HepG2 (cell line): ENCODE results near the gene NFKBIL1. TPM values are rescaled to one million over a fixed set of nuclear protein-coding genes. Genes with fewer than 3 reads are reported as not detected.
A peak's percentile ranks its signal among the peaks of the same experiment; 100 is the strongest.

Experiments
- BHLHE40 ChIP-seq: IDR thresholded peaks from 2 replicates; pipeline ENCODE4 v1.6.1; 2011; ENCODE audit warnings: low read length, improper control_type of control experiment
- BRD4 ChIP-seq: sonication (generic); formaldehyde crosslinking; IDR thresholded peaks from 2 replicates; pipeline ENCODE4 v1.4.0; 2020; ENCODE audit warnings: missing genetic modification reagents
- HOXA9 ChIP-seq: sonication (generic); formaldehyde crosslinking; IDR thresholded peaks from 2 replicates; pipeline ENCODE4 v1.8.1; 2022; ENCODE audit warnings: missing genetic modification reagents, mild to moderate bottlenecking, moderate library complexity, borderline replicate concordance
- KDM2A ChIP-seq: sonication (generic); formaldehyde crosslinking; IDR thresholded peaks from 2 replicates; pipeline ENCODE4 v1.4.0; 2020; ENCODE audit warnings: low read depth, missing genetic modification reagents, borderline replicate concordance
- KDM3A ChIP-seq: IDR thresholded peaks from 2 replicates; pipeline ENCODE4 v1.6.1; 2018; ENCODE audit warnings: low read depth, missing compliant biosample characterization
- KLF13 ChIP-seq: sonication (generic); formaldehyde crosslinking; IDR thresholded peaks from 2 replicates; pipeline ENCODE4 v1.4.0; 2020; ENCODE audit warnings: mild to moderate bottlenecking, missing genetic modification reagents
- KMT2B ChIP-seq: IDR thresholded peaks from 2 replicates; pipeline ENCODE4 v1.6.1; 2016; ENCODE audit warnings: missing genetic modification reagents, missing compliant biosample characterization
- MEIS2 ChIP-seq: sonication (generic); formaldehyde crosslinking; IDR thresholded peaks from 2 replicates; pipeline ENCODE4 v1.9.0; 2021; ENCODE audit warnings: mild to moderate bottlenecking, missing genetic modification reagents
- MIXL1 ChIP-seq: IDR thresholded peaks from 2 replicates; pipeline ENCODE4 v1.6.1; 2016
- NFE2L2 ChIP-seq: fragments of 150-350 bp; IDR thresholded peaks from 2 replicates; pipeline ENCODE4 v1.6.1; 2014; ENCODE audit warnings: low read length
- SAP130 ChIP-seq: IDR thresholded peaks from 2 replicates; pipeline ENCODE4 v1.6.1; 2016; ENCODE audit warnings: low read depth
- ZNF546 ChIP-seq: sonication (generic); formaldehyde crosslinking; conservative IDR thresholded peaks from 2 replicates; pipeline ENCODE4 v1.8.1; 2023; ENCODE audit warnings: mild to moderate bottlenecking, missing genetic modification reagents
- ZNF709 ChIP-seq: sonication (generic); formaldehyde crosslinking; IDR thresholded peaks from 2 replicates; pipeline ENCODE4 v1.5.0; 2020; ENCODE audit warnings: mild to moderate bottlenecking, missing genetic modification reagents
- ZZZ3 ChIP-seq: sonication (generic); formaldehyde crosslinking; IDR thresholded peaks from 2 replicates; pipeline ENCODE4 v1.4.0; 2020; ENCODE audit warnings: missing genetic modification reagents, mild to moderate bottlenecking, borderline replicate concordance
- polyA plus RNA-seq, 8 experiments: library from polyadenylated mRNA; depleted of rRNA in 3 of 8; stranded (reverse) in 7 of 8; unstranded in 1 of 8; fragments of >200 nt; fragmentation: Illumina TruSeq in 4 of 8; extraction: Trizol in 4 of 8; gene quantifications; 2 replicates each; pipeline versions ENCODE4 v1.2.1 to v1.2.3, GENCODE V29; 2011 to 2016; ENCODE audit warnings: low read depth in 4 of 8, missing spikeins in 1 of 8, mixed read lengths in 1 of 8; ENCODE audit not compliant: insufficient read depth in 1 of 8
- total RNA-seq, 5 experiments: library from RNA; depleted of rRNA; stranded (reverse); fragments of >200 nt; fragmentation: Illumina TruSeq; extraction: Trizol; gene quantifications; 2 replicates each; pipeline ENCODE4 v1.2.3, GENCODE V29; 2016; ENCODE audit warnings: low read depth in 1 of 5
- TF ChIP-seq, protein P1 (sequence below): sonication (generic); formaldehyde crosslinking; IDR thresholded peaks from 2 replicates; pipeline ENCODE4 v1.8.1; 2023; ENCODE audit warnings: mild to moderate bottlenecking, missing genetic modification reagents
- TF ChIP-seq, protein P2 (sequence below): sonication (generic); formaldehyde crosslinking; IDR thresholded peaks from 2 replicates; pipeline ENCODE4 v1.5.0; 2020; ENCODE audit warnings: mild to moderate bottlenecking, missing genetic modification reagents, borderline replicate concordance
- TF ChIP-seq, protein P3 (sequence below): IDR thresholded peaks from 2 replicates; pipeline ENCODE4 v1.6.1; 2016
- TF ChIP-seq, protein P4 (sequence below): sonication (generic); formaldehyde crosslinking; IDR thresholded peaks from 2 replicates; pipeline ENCODE4 v1.8.0; 2022; ENCODE audit warnings: mild to moderate bottlenecking, missing genetic modification reagents, moderate library complexity
- TF ChIP-seq, protein P5 (sequence below): sonication (generic); formaldehyde crosslinking; IDR thresholded peaks from 2 replicates; pipeline ENCODE4 v1.4.0; 2020; ENCODE audit warnings: mild to moderate bottlenecking, missing genetic modification reagents
- TF ChIP-seq, protein P6 (sequence below), 2 experiments: fragments of 450-650 bp in 1 of 2; sonication (generic) in 1 of 2; formaldehyde crosslinking; IDR thresholded peaks; 2 replicates each; pipeline versions ENCODE4 v1.5.0 to v1.8.0; 2020 to 2022; ENCODE audit warnings: mild to moderate bottlenecking in 1 of 2, missing genetic modification reagents in 1 of 2

The NFKBIL1 gene
- total and polyA plus RNA-seq, 2 of the 13 experiments (the other 11 are each of a cell fraction or from before 2014, with no cell fraction given), result 9.7 to 19.5 TPM

DNA sequence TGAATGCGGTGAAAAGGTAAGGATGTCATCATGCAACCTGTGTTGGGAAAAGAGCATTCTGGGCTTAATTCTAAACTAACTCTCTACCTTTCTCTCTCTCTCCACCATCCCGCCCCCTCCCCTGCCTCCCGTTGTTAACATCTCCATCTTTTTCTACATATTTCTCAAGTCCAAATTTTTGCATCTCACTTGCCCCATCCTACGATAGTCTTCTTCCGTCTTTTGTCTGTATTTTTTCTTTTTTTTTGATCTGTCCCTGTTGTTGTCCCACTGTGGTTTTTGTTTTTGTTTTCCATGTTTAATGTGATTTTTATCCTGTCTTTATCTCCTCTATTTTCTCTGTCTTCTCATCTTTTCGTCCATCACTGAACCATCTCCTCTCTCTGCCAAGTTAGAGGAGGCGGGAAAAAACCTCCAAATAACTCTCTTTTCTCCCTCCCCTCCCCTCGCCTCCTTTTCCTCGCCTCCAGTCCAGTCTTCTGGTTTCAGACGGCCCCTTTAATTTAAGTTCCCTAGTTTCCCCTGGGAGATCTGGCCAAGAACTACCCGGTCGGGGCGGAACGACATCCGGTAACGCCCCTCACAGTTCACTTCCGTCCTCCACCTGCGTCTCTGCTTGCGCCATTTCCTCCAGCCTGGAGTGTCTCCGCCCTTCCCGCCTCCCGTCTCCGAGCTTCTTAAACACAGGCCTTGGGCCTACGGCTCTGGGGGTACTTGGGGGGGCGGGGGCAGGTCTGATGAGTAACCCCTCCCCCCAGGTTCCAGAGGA lies at the start of gene NFKBIL1 (continued):
- TF ChIP-seq NFE2L2 (no peak), ZNF709 (0 out of 2 replicates have a peak, but pooled peaks have one; percentile 13), KMT2B (CRISPR knock-in tag) (peak; percentile 80), BRD4 (CRISPR knock-in tag) (no peak), ZZZ3 (CRISPR knock-in tag) (peak; percentile 97; the same call in 1 of the 2 replicates), BHLHE40 (no peak), SAP130 (CRISPR knock-in tag) (peak; percentile 92), KDM2A (CRISPR knock-in tag) (peak; percentile 59; the same call in 1 of the 2 replicates), MIXL1 (CRISPR knock-in tag) (peak; percentile 77), MEIS2 (CRISPR knock-in tag) (0 out of 2 replicates have a peak, but pooled peaks have one; percentile 42), HOXA9 (0 out of 2 replicates have a peak, but pooled peaks have one; percentile 41), KLF13 (CRISPR knock-in tag) (no peak), KDM3A (peak; percentile 72), ZNF546 (CRISPR knock-in tag) (no peak; the same call in 1 of the 2 replicates)
- TF ChIP-seq, protein P1, sequence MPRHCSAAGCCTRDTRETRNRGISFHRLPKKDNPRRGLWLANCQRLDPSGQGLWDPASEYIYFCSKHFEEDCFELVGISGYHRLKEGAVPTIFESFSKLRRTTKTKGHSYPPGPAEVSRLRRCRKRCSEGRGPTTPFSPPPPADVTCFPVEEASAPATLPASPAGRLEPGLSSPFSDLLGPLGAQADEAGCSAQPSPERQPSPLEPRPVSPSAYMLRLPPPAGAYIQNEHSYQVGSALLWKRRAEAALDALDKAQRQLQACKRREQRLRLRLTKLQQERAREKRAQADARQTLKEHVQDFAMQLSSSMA (CRISPR knock-in tag), result no peak
- TF ChIP-seq, protein P2, sequence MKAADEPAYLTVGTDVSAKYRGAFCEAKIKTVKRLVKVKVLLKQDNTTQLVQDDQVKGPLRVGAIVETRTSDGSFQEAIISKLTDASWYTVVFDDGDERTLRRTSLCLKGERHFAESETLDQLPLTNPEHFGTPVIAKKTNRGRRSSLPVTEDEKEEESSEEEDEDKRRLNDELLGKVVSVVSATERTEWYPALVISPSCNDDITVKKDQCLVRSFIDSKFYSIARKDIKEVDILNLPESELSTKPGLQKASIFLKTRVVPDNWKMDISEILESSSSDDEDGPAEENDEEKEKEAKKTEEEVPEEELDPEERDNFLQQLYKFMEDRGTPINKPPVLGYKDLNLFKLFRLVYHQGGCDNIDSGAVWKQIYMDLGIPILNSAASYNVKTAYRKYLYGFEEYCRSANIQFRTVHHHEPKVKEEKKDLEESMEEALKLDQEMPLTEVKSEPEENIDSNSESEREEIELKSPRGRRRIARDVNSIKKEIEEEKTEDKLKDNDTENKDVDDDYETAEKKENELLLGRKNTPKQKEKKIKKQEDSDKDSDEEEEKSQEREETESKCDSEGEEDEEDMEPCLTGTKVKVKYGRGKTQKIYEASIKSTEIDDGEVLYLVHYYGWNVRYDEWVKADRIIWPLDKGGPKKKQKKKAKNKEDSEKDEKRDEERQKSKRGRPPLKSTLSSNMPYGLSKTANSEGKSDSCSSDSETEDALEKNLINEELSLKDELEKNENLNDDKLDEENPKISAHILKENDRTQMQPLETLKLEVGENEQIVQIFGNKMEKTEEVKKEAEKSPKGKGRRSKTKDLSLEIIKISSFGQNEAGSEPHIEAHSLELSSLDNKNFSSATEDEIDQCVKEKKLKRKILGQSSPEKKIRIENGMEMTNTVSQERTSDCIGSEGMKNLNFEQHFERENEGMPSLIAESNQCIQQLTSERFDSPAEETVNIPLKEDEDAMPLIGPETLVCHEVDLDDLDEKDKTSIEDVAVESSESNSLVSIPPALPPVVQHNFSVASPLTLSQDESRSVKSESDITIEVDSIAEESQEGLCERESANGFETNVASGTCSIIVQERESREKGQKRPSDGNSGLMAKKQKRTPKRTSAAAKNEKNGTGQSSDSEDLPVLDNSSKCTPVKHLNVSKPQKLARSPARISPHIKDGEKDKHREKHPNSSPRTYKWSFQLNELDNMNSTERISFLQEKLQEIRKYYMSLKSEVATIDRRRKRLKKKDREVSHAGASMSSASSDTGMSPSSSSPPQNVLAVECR (CRISPR knock-in tag), result peak; percentile 66; the same call in 1 of the 2 replicates
- TF ChIP-seq, protein P3, sequence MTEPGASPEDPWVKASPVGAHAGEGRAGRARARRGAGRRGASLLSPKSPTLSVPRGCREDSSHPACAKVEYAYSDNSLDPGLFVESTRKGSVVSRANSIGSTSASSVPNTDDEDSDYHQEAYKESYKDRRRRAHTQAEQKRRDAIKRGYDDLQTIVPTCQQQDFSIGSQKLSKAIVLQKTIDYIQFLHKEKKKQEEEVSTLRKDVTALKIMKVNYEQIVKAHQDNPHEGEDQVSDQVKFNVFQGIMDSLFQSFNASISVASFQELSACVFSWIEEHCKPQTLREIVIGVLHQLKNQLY (CRISPR knock-in tag), result peak; percentile 38; the same call in 1 of the 2 replicates
- TF ChIP-seq, protein P4, sequence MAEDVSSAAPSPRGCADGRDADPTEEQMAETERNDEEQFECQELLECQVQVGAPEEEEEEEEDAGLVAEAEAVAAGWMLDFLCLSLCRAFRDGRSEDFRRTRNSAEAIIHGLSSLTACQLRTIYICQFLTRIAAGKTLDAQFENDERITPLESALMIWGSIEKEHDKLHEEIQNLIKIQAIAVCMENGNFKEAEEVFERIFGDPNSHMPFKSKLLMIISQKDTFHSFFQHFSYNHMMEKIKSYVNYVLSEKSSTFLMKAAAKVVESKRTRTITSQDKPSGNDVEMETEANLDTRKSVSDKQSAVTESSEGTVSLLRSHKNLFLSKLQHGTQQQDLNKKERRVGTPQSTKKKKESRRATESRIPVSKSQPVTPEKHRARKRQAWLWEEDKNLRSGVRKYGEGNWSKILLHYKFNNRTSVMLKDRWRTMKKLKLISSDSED, result no peak
- TF ChIP-seq, protein P5, sequence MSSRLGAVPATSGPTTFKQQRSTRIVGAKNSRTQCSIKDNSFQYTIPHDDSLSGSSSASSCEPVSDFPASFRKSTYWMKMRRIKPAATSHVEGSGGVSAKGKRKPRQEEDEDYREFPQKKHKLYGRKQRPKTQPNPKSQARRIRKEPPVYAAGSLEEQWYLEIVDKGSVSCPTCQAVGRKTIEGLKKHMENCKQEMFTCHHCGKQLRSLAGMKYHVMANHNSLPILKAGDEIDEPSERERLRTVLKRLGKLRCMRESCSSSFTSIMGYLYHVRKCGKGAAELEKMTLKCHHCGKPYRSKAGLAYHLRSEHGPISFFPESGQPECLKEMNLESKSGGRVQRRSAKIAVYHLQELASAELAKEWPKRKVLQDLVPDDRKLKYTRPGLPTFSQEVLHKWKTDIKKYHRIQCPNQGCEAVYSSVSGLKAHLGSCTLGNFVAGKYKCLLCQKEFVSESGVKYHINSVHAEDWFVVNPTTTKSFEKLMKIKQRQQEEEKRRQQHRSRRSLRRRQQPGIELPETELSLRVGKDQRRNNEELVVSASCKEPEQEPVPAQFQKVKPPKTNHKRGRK, result peak; percentile 90; the same call in 1 of the 2 replicates
- TF ChIP-seq, protein P6, sequence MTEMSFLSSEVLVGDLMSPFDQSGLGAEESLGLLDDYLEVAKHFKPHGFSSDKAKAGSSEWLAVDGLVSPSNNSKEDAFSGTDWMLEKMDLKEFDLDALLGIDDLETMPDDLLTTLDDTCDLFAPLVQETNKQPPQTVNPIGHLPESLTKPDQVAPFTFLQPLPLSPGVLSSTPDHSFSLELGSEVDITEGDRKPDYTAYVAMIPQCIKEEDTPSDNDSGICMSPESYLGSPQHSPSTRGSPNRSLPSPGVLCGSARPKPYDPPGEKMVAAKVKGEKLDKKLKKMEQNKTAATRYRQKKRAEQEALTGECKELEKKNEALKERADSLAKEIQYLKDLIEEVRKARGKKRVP (CRISPR knock-in tag; IDR thresholded peaks at IDR 0.05), result peak in 1 of 2 experiments; percentile 80; a peak in 2 of 4 replicates
